HUDEP-2 (cell line): ENCODE measurements around the gene GALR2.
"Not testable (repeated sequence)": the region's sequence is repeated elsewhere in the genome, so short reads cannot be mapped to it uniquely, and the experiment has no call there.

Experiments
- DNase-seq, 76 experiments: peaks; one replicate each; lab custom pipeline; 2025; ENCODE audit not compliant: unreplicated experiment in 76 of 76; lab: John Stamatoyannopoulos, UW

Gene GALR2

DNA sequence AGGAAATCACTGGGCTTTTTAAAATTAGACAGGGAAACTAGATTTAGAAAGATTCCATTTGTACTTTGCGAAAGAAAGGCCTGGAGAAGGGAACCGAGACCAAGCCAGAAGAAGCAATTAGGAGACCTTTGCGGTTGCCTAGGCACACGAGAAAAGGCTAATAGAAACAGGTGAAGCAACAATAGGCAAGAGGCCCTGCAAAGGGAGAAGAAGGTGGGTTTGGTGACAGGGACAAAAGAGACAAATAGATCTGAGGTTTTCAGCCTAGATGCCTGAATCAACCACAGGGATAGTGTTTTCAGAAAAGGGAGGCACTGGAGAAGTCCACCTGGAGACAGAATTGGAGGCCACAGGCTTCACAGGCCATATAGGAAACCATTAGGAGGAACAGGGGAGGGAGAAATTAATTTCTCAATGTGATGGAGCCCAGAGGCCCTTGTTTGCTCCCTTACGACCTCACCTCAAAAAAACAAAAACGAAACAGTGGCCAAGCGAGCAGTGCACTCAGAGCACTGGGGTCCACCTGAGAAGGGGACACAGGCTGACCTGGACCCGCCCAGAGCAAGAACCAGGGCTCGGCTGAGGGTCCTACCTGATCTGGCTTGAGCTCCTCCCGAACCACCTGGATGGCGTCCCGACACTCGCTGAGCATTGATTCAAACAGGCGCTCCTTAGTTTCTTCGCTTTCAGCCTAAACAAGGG, 24.6 kb upstream of the GALR2 start:
- DNase-seq = no peak

DNA sequence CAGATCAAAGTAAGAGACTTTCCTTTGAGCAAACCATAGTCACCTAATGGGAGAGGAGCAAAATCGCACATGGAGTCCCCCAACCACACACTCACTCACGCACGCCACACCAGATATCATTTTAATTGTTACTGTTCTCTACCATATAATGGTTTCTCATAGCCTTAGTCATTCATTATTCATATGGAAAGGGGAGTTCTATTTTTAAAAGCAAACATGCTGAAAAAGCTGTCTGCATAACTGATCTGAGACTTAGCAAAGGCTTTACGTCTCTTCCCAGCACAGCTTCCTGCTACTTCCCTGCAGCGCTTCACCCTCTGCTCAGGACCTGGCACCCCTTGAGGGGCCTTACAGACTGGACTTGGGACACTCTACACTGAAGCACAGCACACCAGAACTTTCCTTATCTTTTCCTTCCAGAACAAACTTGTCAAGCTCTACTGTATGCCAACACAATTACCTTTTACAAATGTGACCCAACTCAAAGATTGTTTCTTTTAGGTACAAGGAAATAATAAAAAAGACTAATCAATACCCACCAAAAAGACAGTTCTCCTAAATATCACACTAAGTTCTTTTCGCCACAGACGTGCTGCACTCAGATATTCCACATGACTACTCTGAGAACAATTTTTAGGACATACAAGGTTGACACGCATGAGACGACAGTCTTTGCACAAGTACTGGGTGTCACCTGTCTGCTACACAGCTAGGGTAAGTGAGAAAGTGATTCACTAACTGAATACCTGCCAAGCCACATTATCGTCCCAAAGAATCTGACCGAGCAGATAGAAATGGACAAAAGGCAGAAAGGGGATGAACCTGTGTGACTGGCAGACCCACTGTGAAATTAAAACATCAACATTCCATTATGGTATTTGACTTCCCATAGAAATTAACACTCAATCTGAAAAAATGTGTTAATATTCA, 23.8 kb upstream of the GALR2 start:
- DNase-seq = no peak

DNA sequence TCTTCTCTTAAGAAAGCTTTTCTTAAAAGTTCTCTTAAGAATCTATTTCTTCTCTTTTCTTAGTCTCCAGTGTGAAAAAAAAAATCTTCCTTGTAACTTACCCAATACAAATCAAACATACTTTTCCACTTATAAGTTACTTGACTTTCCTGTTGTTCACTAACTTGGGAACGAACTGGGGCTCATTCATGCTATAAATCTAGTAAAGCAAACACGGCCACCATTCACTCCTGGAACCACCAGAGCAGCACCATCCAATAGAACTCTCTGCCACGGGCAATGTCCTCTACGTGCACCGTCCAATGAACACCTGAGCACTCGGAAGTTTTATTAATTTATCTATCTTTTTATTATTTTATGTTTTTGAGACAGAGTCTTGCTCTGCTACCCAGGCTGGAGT, 23.0 kb upstream of the GALR2 start:
- DNase-seq = no peak

DNA sequence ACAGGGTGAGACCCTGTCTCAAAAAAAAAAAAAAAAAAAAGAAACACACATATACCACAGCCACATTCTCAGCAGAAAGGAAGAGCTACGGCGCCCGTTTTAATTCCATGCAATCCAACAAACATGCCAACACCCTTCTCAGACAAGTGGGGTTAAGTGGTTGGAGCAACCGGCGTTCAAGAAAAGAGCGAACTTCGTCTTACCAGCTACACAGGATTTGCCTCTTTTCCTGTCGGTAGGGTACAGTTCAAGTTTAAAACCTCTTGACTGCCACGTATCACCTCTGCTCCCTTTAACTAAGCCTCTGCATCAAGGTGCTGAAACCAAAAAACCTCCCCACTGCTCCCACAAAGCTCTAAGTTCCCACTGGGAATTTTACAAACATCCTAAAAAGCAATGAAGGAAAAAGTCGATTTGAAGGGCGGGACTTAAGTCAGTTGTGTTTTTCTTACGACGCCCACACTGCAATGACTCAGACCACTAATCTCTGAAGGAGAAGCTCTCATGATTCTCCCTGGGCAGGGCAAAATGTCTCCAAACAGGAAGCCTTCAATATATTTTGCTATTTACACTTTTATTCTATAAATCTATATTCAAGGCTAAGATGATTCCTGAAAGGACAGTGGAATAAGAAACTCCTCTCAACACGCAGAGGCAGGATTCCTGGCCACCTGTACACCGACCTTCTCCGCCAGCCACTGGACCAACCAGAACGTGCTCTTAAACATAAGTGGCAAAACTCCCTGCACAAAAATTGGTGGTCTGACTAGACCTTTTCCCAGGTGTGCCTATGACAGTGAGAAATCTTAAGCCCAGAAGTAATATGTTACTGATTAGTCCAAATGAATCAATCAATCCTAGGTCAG, 21.1 kb upstream of the GALR2 start:
- DNase-seq = peak in 9 of 76 experiments; percentile 8 to 35 (median 15)

DNA sequence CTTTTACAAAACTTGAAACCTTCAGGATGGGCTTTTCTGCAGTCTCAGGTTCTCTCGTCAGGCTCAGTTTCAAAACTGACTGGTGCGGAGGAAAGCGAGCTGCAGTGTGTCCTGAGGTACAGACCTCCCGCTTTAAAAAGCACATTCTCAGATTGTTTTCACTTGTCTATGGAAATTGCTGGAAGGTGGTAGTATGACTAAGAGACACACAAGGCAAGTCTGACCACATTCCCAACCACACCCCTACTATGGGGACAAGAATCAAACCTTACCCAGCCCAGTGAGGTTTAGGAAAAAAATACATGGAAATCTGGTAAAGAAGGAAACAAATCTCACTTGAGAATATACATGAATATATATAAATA, 20.5 kb upstream of the GALR2 start:
- DNase-seq = no peak

DNA sequence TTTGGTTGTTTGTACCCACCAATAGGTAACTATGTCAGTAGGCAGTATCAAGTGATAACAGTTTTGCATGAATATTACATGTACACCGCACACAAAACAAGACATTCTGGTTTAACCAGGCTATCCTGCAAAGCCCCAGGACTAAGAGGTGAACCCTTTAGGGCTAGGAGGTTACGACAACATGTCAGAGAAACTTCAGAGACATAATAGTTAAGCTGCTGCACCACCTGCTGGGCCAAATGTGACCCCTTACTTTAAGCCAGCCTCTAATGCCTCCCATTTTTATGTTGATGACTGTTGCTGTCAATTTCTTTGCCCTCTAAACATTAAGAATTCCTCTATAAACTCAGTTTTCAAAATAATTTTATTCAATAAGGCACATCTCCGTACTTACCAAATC, 17.7 kb upstream of the GALR2 start:
- DNase-seq = no peak

DNA sequence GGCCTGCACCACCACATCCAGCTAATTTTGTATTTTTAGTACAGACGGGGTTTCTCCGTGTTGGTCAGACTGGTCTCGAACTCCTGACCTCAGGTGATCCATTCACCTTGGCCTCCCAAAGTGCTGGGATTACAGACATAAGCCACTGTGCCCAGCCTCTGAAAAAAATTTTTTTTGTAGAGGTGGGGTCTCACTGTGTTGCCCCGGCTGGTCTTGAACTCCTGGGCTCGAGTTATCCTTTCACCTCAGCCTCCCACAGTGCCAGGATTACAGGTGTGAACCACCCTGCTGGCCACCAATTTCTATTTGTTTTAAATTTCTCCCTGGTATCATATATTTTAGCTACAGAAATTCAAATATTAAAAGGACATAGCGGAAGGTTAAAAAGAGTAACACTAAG, 16.3 kb upstream of the GALR2 start:
- not testable (repeated sequence) for DNase-seq

DNA sequence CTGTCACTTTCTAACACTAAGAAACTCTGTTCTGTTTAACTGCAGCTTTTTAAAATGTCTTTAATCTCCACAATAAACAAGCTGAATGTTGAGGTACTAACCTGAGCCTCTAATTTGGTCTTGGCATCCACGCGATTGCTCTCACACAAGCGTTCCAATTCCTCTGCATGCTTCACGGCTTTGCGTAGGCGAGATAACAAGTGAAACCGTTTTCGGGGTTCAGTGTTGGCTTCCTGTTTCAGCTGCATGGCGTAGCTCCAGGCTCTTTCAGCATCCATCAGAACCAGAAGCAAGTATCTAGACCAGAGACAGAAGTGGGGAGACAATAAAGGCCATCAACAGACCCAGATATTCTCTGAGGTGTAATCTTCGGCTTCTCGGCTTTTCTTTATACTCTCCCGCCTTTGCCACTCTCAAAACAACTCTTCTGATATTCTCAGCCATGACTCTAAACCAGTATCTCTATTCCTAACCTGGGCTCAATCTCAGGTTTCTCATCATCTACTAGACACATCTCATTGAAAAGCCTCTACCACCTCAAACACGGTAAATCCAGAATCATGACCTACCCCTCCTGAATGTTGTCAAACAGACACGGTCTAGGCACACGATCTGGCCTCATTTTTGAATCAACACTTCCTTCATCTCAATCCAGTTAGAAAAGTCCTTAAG, 10.6 kb upstream of the GALR2 start:
- no peak for DNase-seq

DNA sequence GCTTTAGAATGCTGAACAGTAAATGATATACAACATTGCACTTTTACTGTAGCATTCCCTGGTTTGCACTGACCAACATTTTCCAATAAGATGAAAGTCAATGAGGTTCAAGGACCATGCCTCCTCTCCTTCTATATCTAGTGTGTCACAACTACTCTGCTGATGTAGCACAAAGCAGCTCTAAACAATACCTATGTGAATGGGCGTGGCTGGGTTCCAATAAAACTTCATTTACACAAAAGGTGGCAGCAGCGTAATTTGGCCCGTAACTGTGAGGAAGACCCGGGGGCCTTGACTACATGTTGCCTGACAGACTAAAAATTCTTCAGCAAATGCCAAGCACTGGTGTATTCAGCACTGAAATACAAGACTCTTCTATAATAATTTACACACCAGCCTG, 8.8 kb upstream of the GALR2 start:
- DNase-seq = no peak

DNA sequence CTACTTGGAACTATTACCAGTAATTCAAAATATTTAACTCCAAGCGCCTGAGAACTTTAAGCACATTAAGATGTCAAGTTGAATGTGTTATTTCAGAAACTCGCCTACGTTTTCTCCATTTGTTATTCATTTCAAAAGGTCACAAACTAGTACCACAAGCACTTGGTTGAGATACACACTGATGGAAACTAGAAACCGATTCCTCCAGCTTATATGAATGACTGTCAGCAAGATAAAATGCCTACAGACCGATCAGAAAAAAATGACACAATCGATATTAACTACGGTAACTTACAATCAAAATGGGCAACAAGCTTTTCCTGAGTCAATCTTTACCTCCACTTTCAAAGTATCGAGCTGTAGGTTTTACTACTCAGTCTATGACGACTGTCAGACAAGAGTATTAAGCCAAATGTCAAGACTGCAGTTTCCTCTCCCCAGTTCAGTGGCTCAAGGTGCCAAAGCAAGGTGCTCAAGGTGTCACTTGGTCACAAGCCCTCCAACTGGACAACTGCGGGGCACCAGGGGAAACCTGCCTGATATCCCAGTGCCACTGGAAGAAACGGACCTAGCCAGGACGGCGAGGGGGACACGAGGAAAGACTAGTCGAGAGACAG, 2.9 kb upstream of the GALR2 start:
- no peak for DNase-seq

DNA sequence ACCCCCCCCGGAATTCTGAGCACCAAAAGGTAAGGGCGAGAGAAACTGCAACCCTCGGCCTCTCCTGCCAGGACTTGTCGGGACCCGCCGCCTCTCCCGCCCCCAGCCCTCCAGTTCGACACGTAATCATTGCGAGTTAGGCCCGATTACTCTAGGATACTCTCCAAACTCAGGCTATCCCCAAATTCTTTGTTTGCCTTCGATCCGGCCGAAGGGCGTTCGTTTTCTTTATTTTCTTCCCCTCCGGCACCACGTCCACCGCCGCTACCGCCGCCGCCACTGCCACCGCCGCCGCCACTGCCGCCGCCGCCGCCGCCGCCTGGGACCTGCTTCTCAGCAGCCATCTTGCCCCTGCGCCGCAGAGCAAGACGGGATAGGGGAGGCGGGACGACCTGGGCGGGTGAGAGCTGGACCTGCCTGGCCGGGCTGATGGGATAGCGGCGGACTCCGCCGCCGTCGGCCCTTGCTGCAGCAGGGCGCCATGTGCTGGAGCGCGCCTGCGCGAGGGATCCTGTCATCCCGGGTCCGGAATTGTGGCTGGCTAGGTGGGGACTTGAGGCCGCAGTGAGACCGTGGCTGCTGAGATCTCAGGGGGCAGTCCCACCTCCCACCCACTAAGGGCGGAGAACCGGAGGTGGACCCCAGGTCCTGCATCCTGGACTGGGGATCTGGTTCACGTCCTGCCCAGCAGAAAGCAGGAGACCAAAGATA, 2.3 kb upstream of the GALR2 start, which contains the start of gene SRP68:
Gene SRP68 (minus strand): TSS at position 370 of the 711 bp plus-strand sequence. CDS start 26 bp downstream, at position 344.
- peak in 74 of 76 experiments; percentile 6 to 91 (median 80) for DNase-seq

DNA sequence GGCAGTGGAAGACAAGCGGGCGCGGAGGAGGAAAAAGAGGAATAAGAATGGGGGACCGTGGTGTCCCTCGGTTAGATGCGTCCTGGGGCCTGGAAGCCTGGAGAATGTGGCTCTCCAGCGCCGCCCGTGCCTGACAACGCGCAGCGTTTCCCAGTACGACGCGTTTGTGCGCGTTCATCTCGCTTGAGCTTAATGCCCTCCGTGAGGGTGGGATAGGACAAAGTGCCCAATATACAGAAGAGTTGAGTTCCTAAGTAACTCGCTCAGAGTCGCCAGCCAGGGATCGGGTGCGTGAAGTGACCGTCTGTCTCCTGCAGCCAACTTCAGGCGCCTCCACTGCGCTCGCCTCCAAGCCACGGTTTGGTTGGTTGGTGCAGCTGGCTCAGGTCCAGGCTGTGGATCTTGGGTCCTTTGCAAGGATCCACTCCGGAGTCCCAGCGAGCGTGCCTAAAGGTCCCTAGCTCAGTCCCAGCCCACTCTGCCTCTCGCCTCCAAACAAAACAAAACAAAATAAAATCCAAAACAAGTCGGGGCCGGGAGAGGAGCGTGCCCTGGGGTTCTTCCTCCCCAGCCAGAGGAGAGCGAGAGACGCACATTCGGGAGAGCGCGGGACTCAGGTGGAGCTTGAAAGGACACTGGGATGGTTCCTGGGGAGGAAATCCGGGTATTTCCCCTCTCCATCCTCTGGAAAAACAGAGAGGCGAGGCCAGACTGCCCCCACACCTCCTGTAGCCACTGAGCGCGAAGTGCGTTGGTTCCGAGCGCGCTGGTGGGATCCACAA, 974 bp downstream of the GALR2 start:
- DNase-seq = peak in 3 of 76 experiments; percentile 12 to 21 (median 21)

DNA sequence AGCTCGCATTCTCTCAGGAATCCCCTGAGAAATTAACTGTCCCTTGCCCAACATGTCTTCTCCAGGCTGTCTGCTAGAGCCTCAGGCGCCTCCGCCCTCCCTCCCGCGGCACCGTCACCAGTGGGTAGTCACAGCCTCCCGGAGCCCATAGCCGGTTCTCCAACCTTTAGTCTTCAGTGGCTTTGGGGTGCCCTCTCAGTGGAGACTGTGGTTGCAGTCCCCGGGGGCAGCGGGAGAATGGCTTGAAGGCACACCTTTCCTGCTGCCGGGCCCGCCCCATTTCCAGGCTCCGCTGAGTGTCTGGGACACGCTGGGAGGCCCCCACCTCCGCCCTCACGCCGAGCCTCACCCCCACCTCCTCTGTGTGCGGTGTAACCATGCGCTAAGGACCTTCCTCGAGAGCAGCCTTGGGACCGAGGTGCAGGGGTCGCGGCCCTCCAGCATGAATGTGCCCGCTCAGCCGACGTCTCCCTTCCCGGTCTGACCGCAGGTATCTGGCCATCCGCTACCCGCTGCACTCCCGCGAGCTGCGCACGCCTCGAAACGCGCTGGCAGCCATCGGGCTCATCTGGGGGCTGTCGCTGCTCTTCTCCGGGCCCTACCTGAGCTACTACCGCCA, 1.7 kb downstream of the GALR2 start:
- DNase-seq = no peak

DNA sequence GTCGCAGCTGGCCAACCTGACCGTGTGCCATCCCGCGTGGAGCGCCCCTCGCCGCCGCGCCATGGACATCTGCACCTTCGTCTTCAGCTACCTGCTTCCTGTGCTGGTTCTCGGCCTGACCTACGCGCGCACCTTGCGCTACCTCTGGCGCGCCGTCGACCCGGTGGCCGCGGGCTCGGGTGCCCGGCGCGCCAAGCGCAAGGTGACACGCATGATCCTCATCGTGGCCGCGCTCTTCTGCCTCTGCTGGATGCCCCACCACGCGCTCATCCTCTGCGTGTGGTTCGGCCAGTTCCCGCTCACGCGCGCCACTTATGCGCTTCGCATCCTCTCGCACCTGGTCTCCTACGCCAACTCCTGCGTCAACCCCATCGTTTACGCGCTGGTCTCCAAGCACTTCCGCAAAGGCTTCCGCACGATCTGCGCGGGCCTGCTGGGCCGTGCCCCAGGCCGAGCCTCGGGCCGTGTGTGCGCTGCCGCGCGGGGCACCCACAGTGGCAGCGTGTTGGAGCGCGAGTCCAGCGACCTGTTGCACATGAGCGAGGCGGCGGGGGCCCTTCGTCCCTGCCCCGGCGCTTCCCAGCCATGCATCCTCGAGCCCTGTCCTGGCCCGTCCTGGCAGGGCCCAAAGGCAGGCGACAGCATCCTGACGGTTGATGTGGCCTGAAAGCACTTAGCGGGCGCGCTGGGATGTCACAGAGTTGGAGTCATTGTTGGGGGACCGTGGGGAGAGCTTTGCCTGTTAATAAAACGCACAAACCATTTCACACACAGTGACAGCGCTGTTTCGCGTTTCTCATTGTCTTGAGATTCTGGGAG, 2.4 kb downstream of the GALR2 start:
- DNase-seq = no peak

DNA sequence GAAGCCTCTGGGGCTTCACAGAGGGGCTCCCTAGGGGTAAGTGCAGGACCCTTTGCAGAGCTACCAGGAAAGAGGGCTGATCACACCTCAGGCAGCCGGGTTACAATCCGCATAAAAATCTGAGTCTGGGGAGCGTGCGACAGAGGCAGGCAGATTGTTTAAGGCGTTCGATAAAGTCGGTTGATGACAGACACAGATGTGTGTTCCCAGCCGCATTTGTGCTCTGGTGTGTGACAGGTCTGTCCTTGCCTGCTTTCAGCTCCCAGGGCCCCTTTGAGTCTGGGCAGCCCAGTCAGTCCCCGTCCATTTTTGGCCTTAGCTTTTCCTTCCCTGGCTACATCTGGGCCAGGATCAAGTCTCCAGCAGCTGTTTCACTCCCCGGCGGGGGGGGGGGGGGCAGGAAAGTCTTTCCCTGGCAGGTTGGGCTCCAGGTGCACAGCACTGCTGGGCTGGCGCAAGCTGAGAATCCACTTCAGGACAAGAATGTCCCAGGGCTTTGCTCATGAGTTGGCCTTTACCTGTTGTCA, 3.1 kb downstream of the GALR2 start:
- no peak for DNase-seq

DNA sequence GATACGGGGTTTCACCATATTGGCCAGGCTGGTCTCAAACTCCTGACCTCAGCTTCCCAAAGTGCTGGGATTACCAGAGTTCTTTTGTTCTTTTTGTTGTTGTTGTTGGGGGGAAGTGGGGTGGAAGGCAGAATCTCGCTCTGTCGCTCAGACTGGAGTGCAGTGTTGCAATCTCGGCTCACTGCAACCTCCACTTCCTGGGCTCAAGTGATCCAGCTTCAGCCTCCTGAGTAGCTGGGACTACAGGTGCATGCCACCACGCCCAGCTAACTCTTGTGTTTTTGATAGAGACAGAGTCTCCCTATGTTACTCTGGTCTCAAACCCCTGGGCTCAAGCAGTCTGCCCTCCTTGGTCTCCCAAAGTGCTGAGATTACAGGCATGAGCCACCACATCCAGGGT, 3.8 kb downstream of the GALR2 start:
- DNase-seq = not testable (repeated sequence)
